ENCODE measurements around the gene TLX1.

- TF ChIP-seq SPI1 (IDR thresholded peaks at IDR 0.05; ENCODE audit: borderline replicate concordance, low read depth, low read length) (no peak), KLF10 (CRISPR knock-in tag; IDR thresholded peaks at IDR 0.05) (no peak), BRCA1 (IDR thresholded peaks at IDR 0.05) (no peak), BRCA1 (CRISPR knock-in tag; IDR thresholded peaks at IDR 0.05) (no peak), ZBTB7A (IDR thresholded peaks at IDR 0.05; ENCODE audit: borderline replicate concordance, control insufficient read depth, low read depth, low read length) (no peak), RFX5 (IDR thresholded peaks at IDR 0.05; ENCODE audit: low read depth, low read length) (no peak), SNRNP70 (optimal IDR thresholded peaks at IDR 0.05; ENCODE audit: low read depth, low read length) (no peak), CHD4 (IDR thresholded peaks at IDR 0.05; ENCODE audit: insufficient read depth, insufficient replicate concordance, low read depth, low read length, poor library complexity, severe bottlenecking) (no peak)
Observed at GRCh38 chr10:101165736-101166135, 34.6 kb downstream of the TLX1 start.
